GM18868 (cell line): Measurements from ENCODE around the gene CLSTN2.

Source experiments
- ATAC-seq: cut with Tn5 transposase; IDR thresholded peaks from one replicate; pipeline ENCODE4 v1.9.1; 2021; ENCODE audit warnings: mild to moderate bottlenecking, moderate library complexity; ENCODE audit not compliant: unreplicated experiment

The CLSTN2 gene

GRCh38 chr3:140529558-140529957 lies 594.6 kb downstream of the CLSTN2 start:
- ATAC-seq = no peak

DNA sequence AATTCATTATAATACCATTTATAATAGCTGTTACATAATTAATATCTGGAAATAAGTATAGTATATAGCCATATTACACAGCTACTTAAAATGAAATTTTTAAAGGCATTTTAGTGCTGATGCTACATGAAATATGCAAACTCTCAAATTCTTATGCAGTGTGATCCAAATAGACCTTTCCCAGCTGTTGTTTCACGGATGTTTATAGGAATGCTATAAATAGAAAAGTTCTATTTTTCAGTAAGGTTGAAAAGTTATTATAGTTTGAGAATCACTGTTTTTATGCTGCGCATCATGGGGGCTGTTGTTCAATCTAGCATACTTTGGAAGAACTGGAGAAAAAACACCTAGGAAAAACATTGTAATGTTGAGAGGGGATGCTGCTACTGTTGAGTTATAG lies 595.1 kb downstream of the CLSTN2 start:
- no peak for ATAC-seq

DNA sequence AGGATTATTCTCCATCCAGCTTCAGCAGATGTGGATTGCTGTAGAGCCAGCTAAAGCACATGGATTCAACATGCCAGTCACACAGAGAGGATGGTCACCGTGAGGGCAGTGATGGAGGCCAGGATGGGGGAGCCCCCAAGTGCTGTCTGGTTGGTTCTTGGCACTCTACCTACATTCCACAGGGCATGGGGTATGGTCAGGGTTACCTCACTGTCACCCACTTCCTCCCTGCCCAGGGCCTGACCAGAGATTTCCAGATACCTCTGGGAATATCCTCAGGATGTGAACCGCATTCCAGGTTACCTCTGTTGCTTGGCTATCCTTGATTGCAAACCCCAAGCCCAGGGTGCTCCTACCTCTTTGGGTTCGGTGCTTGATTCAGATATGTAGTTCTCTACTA lies 595.6 kb downstream of the CLSTN2 start:
- ATAC-seq = no peak

DNA sequence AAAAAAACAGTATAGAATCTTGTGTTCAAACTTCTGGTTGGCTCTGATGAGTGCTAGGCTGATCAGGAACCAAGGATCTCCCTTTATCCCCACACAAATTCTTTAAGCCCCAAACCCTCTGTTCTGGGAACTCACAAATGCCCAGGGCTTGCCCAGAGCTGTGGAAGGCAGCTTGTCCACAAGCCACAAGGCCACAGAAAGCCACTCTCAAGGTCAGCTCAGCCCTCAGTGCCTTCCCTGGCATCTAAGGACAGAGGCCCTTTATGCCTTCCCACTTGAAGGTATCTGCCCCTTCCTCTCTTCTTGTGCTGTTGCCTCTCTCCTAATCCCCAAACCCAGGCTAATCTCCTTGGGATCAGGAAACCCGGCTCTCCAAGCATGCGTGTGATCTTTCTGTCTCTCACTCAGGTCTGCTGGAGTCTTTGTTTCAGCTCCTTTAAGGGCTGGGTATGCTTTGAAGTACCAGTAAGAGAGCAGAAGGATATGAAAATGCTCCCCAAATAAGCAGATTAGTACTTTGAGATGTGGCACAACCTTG lies 597.9 kb downstream of the CLSTN2 start:
- no peak for ATAC-seq

DNA sequence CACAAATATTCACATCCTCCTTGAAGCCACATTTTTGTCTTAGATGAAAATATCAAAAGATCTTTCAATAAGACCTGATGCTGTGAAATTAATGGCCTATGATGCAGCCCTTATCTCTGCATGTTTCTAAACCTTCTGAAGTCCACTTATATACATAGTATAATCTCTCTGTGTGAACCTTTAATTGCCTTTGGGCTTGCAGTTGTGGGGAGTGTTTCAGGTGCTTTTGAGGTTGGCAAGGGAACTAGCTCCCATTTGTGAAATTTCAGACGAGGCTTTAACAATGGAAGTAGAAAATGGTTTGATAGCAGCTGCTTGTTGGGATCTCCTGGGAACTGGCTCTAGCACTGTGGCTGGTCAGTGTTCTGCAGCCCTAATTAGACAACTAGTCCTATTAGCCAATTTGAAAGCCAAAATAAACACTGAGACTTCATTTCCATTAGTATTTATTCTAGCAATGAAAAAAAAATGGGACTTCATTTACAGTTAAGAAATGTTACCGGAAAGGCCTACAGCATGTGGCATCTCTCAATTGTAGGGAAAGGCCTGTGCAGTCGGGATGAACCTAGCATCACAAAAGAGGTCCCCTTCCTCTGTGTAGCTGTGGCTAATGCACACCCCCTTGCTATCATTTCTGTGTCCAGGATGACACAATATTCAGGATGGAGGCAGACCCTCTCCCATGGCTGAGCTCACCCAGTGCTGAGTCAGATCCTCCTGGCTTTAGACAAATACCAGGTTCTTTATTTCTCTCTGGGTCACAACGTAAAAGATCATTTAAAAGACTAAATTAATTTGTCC lies 602.1 kb downstream of the CLSTN2 start:
- ATAC-seq = no peak

GRCh38 chr3:140537727-140538082 lies 602.7 kb downstream of the CLSTN2 start:
- no peak for ATAC-seq

DNA sequence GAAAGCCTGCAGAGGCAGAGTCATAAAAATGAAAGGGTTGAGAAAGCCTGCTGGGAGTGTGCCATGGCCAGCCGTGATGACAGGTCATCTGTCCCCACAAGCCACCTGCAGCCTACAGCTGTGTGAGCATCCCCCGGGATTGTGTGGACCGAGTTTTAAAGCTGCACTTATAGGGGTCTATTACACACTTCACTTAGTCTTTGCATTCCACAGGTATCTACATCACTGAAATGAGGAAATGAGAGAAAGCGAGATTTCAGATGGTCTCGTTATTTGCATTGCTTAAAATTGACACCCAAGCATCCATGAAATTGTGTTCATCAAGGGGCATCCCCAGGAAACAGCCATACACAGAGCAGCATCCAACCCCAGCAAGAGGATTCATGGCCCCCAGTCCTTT lies 605.3 kb downstream of the CLSTN2 start:
- ATAC-seq = peak; percentile 81

DNA sequence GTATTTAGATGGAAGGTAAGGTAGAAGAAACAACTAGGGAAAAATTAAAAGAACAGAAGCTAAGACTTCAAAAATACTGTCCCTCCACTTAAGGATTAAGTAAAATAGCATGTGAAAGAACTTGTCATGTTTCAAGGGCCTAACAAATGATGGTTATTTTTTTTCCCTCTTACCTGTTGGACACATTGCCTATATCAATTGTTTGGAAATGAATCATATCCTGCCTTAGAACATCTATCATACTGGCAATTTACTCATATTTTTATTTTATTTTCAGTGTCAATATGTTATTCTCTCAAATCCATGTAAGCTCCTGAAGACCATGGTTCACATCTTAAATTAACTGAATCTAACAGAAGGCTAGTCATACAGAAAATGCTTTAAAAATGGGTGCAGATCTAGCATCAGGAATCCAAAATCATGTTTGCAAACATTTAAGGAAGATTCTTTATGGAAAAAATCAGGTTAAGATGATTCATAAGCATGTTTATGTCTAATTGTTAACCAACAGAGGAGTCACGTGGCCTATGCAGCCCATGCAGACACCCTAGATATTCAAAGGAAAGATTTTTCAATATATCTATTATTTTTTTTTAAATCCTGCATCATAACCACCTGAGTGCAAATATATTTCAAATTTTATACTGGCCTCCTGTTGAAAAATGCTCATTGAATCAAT lies 607.1 kb downstream of the CLSTN2 start:
- no peak for ATAC-seq

DNA sequence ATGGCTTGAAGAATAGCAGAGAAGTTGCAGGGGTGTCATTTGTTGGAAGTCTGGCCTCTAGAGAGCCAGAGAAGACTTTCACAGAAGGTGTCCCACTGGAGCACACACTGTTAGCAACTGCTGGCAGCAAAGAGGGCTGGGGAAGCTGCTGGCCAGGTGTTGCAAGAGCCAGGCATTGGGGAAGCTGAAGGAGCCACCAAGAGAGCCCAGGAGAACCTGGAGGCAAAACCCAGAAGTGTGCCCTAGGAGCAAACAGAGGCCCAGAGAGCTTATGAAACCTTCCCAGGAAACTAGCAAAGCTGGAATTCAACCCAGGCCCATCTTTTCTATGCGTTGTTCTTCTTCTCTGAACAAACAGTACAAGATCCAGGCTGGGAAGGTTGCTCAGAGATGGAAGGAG lies 610.2 kb downstream of the CLSTN2 start:
- ATAC-seq = no peak

GRCh38 chr3:140545756-140546155 lies 610.8 kb downstream of the CLSTN2 start:
- ATAC-seq = no peak

DNA sequence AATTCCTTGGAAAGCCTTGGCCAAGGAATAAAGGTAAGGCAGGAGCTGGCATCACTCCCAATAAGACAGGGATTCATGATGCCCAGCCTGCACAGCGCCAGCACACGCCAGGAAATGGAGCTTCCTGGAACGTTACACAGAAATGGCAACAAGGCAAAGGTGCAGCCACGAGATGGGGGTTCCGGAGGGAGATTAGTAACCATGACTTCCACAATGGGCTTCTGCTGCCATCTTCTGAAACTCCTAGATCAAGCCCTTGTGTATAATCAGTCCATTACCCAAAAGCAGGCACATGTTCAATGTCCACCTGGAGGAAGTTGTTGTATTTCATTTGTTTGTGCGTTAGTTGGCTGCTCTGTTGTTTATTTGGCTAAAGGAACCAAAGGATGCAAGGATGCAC lies 611.7 kb downstream of the CLSTN2 start:
- no peak for ATAC-seq

DNA sequence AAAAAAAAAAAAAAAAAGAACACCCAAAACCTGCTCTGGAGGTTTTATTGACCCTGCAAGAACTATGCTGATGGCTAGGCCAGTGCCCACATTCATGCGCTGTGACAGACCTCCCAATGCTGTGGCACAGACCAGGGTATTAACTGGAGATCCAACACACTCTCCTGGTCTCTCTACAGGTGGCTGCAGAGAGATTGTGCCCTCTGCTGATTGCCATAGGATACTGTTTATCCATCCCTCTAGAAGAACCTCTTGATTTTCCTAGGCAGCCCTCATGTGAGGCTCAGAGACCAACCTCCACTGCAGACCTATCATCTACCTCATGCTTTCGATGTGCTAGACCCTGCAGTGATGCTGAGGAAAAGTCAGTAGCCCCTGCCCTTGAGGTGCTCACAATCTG lies 617.4 kb downstream of the CLSTN2 start:
- no peak for ATAC-seq

- ATAC-seq = no peak
Observed at GRCh38 chr3:140552898-140553297, 617.9 kb downstream of the CLSTN2 start.

- no peak for ATAC-seq
Observed at GRCh38 chr3:140553591-140553990, 618.6 kb downstream of the CLSTN2 start.

DNA sequence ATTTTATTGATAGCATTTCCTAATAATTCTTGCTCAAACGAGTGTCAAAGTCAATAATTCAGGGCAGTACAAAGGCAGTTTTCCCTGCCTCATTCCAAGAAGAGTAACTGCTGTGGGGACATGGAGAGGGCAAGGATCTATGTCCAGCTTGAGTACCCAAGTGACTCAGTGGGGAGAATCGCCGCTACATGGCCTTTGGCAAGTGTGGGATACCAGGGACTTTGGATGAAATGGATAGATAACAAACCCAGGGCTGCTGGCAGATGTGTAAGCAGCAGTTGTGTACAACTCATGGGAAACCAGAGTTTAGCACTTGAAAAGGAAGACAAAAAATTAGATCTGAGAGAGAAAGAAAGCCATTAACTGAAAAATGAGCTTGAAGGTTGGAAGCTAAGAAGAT lies 620.7 kb downstream of the CLSTN2 start:
- no peak for ATAC-seq

DNA sequence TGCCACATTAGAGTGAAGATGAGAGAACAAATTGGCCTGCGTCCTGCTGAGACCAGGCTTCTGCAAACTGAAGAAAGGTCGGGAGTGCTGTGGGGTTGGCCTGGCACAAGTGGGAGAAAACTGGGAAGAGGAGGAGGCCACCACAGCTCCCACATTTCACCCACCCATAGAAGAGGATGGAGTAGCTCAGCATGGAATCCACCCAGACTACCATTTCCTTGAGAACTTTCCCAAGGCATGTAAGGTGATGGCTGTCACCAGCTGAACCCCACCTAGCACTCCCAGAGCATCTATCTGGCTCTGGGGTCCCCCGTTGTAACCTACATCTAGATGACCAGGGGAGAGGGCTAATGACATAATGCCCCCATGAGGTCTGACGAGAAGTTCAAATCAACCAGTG lies 622.5 kb downstream of the CLSTN2 start:
- no peak for ATAC-seq

- no peak for ATAC-seq
Observed at GRCh38 chr3:140559546-140559945, 624.6 kb downstream of the CLSTN2 start.

DNA sequence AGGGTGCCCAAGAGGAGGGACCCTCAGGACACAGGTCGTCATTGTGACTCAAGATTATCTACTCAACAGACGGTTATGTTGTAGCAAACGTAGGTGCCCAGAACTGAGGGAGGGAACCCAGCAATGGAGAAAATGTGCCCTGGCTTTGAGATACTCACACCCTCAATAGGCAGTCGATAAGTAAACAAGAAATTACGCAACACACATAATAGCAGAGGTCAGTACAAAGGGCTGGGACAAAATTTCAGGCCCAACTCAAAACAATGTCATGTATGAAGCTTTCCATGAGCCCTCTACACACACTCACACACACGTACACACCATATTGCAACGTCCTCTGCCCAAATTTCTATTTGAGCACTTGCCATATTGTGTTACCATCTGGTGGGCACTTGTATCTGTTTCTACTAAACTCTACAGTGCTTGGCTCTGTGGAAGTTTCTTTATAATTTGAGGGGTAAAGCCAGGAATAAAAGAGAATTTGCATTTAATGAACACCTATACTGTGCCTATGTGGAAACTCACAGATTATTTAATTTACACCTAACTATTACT lies 628.3 kb downstream of the CLSTN2 start:
- no peak for ATAC-seq

GRCh38 chr3:140568131-140568530 lies 633.1 kb downstream of the CLSTN2 start:
- no peak for ATAC-seq

DNA sequence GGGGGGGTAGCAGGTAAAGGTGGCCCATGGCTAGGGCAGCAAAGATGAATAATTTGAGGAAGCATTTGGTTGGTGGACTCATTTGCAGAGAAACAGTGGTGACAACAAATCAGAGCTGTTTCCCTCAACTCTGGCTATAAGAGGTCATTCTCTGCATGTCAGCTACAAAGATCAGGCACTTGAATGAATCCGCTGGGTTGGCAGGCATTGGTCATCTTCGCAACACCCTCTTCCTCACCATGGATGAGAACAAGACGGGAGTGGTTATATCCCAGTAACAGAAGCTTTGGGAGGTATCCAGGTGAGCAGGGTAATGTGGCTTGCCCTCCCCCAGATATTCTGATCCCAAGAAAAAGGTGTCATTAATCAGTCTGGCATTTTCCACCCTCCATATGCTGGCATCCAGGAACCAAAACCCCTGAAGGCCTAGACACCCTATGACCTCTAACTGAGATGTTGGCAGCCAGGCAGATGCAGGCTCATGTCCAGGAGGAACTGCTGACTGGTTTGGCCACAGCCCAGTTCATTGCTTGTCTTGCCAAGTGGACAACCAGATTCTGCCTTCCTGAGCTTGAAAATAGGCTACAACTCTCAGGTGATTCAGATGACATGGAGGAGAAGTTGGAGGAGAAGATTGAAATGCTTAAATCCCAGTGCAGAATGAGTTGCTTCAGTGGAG lies 634.0 kb downstream of the CLSTN2 start:
- ATAC-seq = no peak

DNA sequence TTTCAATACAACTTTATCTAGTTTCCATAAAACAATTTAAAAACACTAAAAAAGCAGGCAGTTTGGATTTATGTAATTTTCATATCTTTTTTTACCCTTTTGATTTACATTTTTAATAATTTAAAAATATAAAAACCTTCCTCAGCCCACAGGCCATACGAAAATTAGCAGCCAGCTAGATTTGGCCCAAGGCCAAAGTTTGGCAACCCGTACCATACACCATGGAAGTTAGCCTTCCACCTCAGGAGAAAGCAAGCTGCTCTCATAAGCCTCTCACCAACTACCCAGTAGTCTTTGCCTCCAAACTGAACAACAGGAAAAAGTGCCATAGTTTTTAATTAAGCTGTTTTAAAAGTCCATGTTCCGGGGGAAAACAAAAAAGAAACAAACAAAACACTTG lies 635.6 kb downstream of the CLSTN2 start:
- ATAC-seq = no peak

GRCh38 chr3:140571836-140572235 lies 636.9 kb downstream of the CLSTN2 start:
- ATAC-seq = no peak
